Smooth muscle cell (in vitro differentiated cells): Measurements from ENCODE around the gene GLB1L3. TPM values are rescaled to one million over a fixed set of nuclear protein-coding genes. Genes with fewer than 3 reads are reported as not detected.
A peak's percentile ranks its signal among the peaks of the same experiment; 100 is the strongest.

ENCODE experiments used
- DNase-seq: peaks from one replicate; lab custom pipeline; 2025; ENCODE audit not compliant: unreplicated experiment; lab: John Stamatoyannopoulos, UW
- H2AFZ ChIP-seq: fragments of 200-600 bp; sonication (generic); 2 replicates; pipeline ENCODE4 v1.6.0; 2016; ENCODE audit warnings: antibody characterized with exemption, low read depth, mild to moderate bottlenecking
- H3F3A ChIP-seq: fragments of 200-600 bp; sonication (generic); 2 replicates; pipeline ENCODE4 v1.6.0; 2017; ENCODE audit warnings: antibody characterized with exemption, low read depth
- H3K27ac ChIP-seq: fragments of 200-600 bp; sonication (generic); 2 replicates; pipeline ENCODE4 v1.5.1; 2016; ENCODE audit warnings: low read depth, mild to moderate bottlenecking
- H3K27me3 ChIP-seq: fragments of 200-600 bp; sonication (generic); 2 replicates; pipeline ENCODE4 v1.6.1; 2016; ENCODE audit warnings: low read depth, mild to moderate bottlenecking
- H3K36me3 ChIP-seq: fragments of 200-600 bp; sonication (generic); 2 replicates; pipeline ENCODE4 v1.5.1; 2016; ENCODE audit warnings: low read depth
- H3K4me1 ChIP-seq: fragments of 200-600 bp; sonication (generic); 2 replicates; pipeline ENCODE4 v1.5.1; 2016; ENCODE audit warnings: low read depth
- H3K4me2 ChIP-seq: fragments of 200-600 bp; sonication (generic); 2 replicates; pipeline ENCODE4 v1.6.0; 2016; ENCODE audit warnings: mild to moderate bottlenecking
- H3K4me3 ChIP-seq: fragments of 200-600 bp; sonication (generic); 2 replicates; pipeline ENCODE4 v1.5.1; 2016; ENCODE audit warnings: mild to moderate bottlenecking
- H3K79me2 ChIP-seq: fragments of 200-600 bp; sonication (generic); 2 replicates; pipeline ENCODE4 v1.6.0; 2016; ENCODE audit warnings: low read depth, mild to moderate bottlenecking
- H3K9ac ChIP-seq: fragments of 200-600 bp; sonication (generic); 2 replicates; pipeline ENCODE4 v1.6.0; 2016; ENCODE audit warnings: low read depth
- H3K9me3 ChIP-seq: fragments of 200-600 bp; sonication (generic); replicated peaks from 2 replicates; pipeline ENCODE4 v1.5.1; 2016; ENCODE audit warnings: low read depth
- H4K20me1 ChIP-seq: fragments of 200-600 bp; sonication (generic); 2 replicates; pipeline ENCODE4 v1.6.0; 2016; ENCODE audit warnings: low read depth
- CTCF ChIP-seq: fragments of 200-600 bp; sonication (generic); IDR thresholded peaks from 2 replicates; pipeline ENCODE4 v1.5.1; 2017; ENCODE audit warnings: borderline replicate concordance, mild to moderate bottlenecking, antibody characterized with exemption; ENCODE audit not compliant: insufficient read depth, poor library complexity, severe bottlenecking
- WGBS: methylation state at CpG from one replicate; pipeline ENCODE4 v1.1.7; 2016; ENCODE audit warnings: low lambda C conversion rate; 5-methylcytosine and 5-hydroxymethylcytosine counted together
- polyA plus RNA-seq: library from polyadenylated mRNA; unstranded; fragments of >200 nt; fragmentation: Nextera tagmentation; extraction: Ambion mirVana; gene quantifications from 2 replicates; pipeline ENCODE4 v1.2.1, GENCODE V29; 2016
- total RNA-seq: library from RNA; depleted of rRNA; stranded (reverse); fragments of >200 nt; gene quantifications from 2 replicates; pipeline ENCODE4 v1.2.3, GENCODE V29; 2014

GLB1L3 gene
- total and polyA plus RNA-seq, 2 experiments from 2014 or later, result not detected

GRCh38 chr11:134261626-134262488 lies 14.3 kb upstream of the GLB1L3 start:
- Histone ChIP-seq H3K9ac (no peak overlapping the region), H3F3A (no peaks in the 10 kb centered on the region), H3K27me3 (no peaks in the 10 kb centered on the region), H3K4me1 (no peaks in the 10 kb centered on the region), H3K4me3 (no peak overlapping the region), H3K4me2 (no peak overlapping the region), H3K36me3 (no peaks in the 10 kb centered on the region), H3K79me2 (no peaks in the 10 kb centered on the region), H3K9me3 (no peaks in the 10 kb centered on the region), H4K20me1 (no peaks in the 10 kb centered on the region), H3K27ac (no peak overlapping the region), H2AFZ (no peak overlapping the region)
- WGBS, result 91% methylated on average over 14 of the region's 14 CpGs
- no peak for DNase-seq
- peak; percentile 48 for TF ChIP-seq CTCF

GRCh38 chr11:134264966-134265764 lies 11.0 kb upstream of the GLB1L3 start:
- Histone ChIP-seq H3K4me2 (no peak overlapping the region), H3K36me3 (no peaks in the 10 kb centered on the region), H3F3A (no peaks in the 10 kb centered on the region), H3K4me3 (no peak overlapping the region), H3K9ac (no peak overlapping the region), H3K27ac (no peak overlapping the region), H3K27me3 (peaks cover 5% of the 10 kb centered on the region), H3K79me2 (no peaks in the 10 kb centered on the region), H3K4me1 (no peaks in the 10 kb centered on the region), H2AFZ (no peak overlapping the region), H3K9me3 (no peaks in the 10 kb centered on the region), H4K20me1 (no peaks in the 10 kb centered on the region)
- DNase-seq, result no peak
- no peak for TF ChIP-seq CTCF
- 94% methylated on average over 7 of the region's 7 CpGs for WGBS

GRCh38 chr11:134266440-134266839 lies 9.7 kb upstream of the GLB1L3 start:
- no peak for DNase-seq
- Histone ChIP-seq H3K4me3 (no peak overlapping the region), H3K27me3 (peaks cover 12% of the 10 kb centered on the region), H3K4me2 (peak overlapping the region; percentile 46), H4K20me1 (no peaks in the 10 kb centered on the region), H3F3A (no peaks in the 10 kb centered on the region), H3K9ac (no peak overlapping the region), H3K9me3 (no peaks in the 10 kb centered on the region), H3K4me1 (no peaks in the 10 kb centered on the region), H3K36me3 (no peaks in the 10 kb centered on the region), H3K27ac (no peak overlapping the region), H2AFZ (no peak overlapping the region), H3K79me2 (no peaks in the 10 kb centered on the region)
- TF ChIP-seq CTCF, result no peak
- 62% methylated on average over 5 of the region's 5 CpGs for WGBS
